Choroid plexus epithelial cell (primary cell): ENCODE results near the gene SKA1.

Experiments
- DNase-seq: peaks from one replicate; pipeline ENCODE4 v3.0.0-alpha.2; 2010; ENCODE audit warnings: low read depth
- H3K4me3 ChIP-seq: 2 replicates; pipeline ENCODE4 v1.5.1; 2011; ENCODE audit warnings: low read depth, mild to moderate bottlenecking, control low read depth, low read length, moderate library complexity
- TF ChIP-seq, protein P1 (sequence below): conservative IDR thresholded peaks from 2 replicates; pipeline ENCODE4 v1.5.1; 2011; ENCODE audit warnings: low read depth, mild to moderate bottlenecking, control low read depth, inconsistent platforms, low read length, moderate library complexity

The SKA1 gene, protein sequence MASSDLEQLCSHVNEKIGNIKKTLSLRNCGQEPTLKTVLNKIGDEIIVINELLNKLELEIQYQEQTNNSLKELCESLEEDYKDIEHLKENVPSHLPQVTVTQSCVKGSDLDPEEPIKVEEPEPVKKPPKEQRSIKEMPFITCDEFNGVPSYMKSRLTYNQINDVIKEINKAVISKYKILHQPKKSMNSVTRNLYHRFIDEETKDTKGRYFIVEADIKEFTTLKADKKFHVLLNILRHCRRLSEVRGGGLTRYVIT

DNA sequence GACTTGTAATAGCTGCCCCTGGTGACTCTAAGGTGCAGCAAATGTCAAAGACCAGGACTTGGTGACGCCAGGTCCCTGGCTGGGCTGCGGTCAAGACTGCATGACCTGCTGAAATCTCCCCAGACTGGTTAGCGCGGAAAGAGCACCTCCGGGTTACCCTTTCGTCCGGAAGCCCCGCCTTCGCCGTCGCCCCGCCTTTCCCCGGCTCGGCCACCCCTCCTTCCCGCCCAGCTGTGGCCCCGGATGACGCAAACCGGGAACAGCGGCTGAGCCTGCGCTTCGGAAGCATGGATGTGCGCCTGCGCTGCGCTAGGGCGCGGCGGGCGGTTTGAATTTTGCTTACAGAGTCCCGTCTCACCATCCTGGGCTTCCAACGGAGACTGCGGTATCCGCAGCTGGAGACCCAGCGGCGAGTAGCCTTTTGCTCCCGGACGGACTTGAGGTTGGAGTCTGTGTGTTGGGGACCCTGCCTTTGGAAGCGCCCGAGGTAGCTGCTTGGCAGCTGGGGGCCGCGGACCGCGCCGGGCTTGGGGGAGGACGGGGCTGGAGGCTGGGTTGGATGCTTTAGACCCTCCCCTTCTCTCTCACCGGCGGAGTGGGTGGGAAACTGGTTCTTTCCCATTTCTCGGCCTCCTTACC, at the start of gene SKA1:
TSS of gene SKA1 (plus strand) at position 294 of the 639 bp plus-strand sequence. CDS start 785 bp downstream, outside the sequence.
- TF ChIP-seq, protein P1, sequence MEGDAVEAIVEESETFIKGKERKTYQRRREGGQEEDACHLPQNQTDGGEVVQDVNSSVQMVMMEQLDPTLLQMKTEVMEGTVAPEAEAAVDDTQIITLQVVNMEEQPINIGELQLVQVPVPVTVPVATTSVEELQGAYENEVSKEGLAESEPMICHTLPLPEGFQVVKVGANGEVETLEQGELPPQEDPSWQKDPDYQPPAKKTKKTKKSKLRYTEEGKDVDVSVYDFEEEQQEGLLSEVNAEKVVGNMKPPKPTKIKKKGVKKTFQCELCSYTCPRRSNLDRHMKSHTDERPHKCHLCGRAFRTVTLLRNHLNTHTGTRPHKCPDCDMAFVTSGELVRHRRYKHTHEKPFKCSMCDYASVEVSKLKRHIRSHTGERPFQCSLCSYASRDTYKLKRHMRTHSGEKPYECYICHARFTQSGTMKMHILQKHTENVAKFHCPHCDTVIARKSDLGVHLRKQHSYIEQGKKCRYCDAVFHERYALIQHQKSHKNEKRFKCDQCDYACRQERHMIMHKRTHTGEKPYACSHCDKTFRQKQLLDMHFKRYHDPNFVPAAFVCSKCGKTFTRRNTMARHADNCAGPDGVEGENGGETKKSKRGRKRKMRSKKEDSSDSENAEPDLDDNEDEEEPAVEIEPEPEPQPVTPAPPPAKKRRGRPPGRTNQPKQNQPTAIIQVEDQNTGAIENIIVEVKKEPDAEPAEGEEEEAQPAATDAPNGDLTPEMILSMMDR, result no peak
- peak within 1 kb of the TSS; percentile 80 for H3K4me3 ChIP-seq
- DNase-seq, result peak; percentile 95

DNA sequence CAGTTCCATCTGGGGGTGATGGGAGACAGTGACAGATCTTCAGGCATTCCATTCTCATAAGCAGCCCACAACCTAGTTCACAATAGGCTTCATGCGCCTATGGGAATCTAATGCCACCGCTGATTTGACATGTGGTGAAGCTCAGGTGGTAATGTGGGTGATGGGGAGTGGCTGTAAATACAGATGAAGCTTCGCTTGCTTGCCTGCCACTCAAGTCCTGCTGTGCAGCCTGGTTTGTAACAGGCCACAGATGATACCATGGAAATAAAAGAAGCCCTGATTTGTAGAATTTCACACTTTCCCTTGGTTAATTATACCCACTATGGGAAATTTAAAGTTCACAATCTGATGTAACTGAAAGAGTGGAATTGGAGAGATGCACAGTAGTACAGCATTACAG, 46.9 kb upstream of the SKA1 start:
- H3K4me3 ChIP-seq, result no peak overlapping the region
- no peak for DNase-seq
- TF ChIP-seq, protein P1, result no peak

DNA sequence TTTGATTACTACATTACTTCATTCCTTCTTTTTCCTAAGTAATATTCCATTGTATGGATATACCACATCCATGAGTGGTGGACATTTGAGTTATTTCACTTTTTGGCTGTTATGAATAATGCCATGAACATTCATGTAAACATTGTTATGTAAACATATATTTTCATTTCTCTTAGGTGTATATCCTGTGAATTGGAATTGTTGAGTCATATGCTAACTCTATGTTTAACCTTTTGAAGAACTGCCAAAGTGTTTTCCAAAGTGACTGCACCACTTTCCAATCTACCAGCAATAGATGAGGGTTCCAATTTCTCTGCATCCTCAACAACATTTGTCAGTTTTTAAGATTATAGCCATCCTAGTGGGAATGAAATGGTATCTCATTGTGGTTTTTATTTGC, 44.7 kb upstream of the SKA1 start:
- TF ChIP-seq, protein P1, result no peak
- H3K4me3 ChIP-seq, result no peak overlapping the region
- DNase-seq, result no peak

DNA sequence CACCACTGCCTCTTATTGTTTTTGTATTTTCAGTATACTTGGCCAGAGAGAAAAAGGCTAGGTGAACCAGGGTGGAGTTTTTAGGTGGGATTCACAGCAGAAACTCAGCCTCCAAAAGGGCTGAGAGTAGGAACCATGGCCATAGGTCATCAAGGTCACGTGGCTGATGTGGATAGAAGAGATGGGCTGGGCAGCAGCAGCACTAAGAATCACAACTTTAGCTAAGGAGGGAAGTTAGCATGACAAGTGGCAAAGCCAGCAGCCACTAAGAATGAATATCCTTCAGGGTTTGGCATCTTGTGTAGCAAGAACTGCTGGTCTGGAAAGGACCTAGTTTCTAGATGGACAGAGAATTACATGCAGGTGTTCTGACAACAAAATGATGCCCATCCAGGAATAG, 43.2 kb upstream of the SKA1 start:
- H3K4me3 ChIP-seq, result no peak overlapping the region
- no peak for DNase-seq
- TF ChIP-seq, protein P1, result no peak

DNA sequence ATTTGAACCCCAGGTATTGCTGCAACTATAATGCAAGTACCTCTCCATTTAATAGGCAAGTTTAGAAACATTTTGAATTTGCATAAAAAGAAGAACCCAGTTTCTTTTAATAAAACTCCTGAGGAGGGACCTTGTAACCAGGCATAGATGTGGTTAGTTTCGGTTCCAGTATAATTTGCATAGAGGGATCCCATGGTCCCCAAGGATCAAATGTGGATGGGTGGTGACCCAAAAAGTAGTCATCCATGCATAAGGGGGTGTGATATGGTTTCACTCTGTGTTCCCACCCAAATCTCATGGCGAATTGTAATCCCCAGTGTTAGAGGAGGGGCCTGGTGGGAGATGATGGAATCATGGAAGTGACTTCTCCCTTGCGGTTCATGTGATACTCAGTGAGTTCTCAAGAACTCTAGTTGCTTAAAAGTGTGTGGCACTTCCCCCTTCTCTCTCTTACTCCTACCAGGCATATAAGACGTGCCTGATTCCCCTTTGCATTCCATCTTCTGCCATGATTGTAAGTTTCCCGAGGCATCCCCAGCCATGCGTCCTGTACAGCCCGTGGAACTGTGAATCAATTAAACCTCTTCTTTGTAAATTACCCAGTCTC, 40.2 kb upstream of the SKA1 start:
- TF ChIP-seq, protein P1, result no peak
- no peak for DNase-seq
- no peak overlapping the region for H3K4me3 ChIP-seq

DNA sequence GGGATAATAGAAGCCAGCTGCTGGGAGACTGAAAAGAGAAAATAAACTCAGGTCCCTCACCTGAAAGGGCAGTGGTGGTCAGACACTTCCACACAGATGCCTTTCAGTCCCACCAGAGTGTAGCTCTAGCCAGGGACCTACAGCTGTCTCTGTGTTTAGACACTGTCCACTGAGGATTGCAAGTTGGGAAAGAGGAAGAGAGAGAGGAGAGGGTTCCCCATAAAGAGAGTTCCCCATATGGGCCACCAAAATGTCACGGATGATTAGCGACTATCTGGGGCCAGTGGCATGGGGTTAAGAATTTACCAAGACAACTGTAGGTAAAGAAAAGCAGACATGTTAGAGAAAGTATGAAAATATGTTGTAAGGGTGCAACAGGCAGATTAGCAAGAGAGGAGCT, 36.7 kb upstream of the SKA1 start:
- TF ChIP-seq, protein P1, result no peak
- no peak for DNase-seq
- no peak overlapping the region for H3K4me3 ChIP-seq
